Prostate gland (tissue), 2 donors: ENCODE measurements around the gene CRYZL1.

Experiments used
- CTCF ChIP-seq, 4 experiments: fragments of 200-600 bp in 2 of 4; fragments of 450-650 bp in 2 of 4; sonication (generic) in 2 of 4; IDR thresholded peaks; 1 replicate in 3 of 4; 2 replicates in 1 of 4; pipeline ENCODE4 v1.5.1; 2016 to 2019; ENCODE audit warnings: antibody characterized with exemption in 4 of 4, mild to moderate bottlenecking in 2 of 4, moderate library complexity in 2 of 4
- POLR2A ChIP-seq: fragments of 450-650 bp; IDR thresholded peaks from one replicate; pipeline ENCODE4 v1.6.1; 2016; ENCODE audit warnings: antibody characterized with exemption, mild to moderate bottlenecking

- TF ChIP-seq POLR2A, result no peak
- no peak for TF ChIP-seq CTCF (IDR thresholded peaks at IDR 0.05)
These were observed 63.3 kb downstream of the CRYZL1 start for GRCh38 chr21:33578214-33578613.
